Left lung (tissue), 10 donors: Measurements from ENCODE around the gene FOXK2. TPM values are rescaled to one million over a fixed set of nuclear protein-coding genes. Genes with fewer than 3 reads are reported as not detected.
"Not testable (repeated sequence)": the region's sequence is repeated elsewhere in the genome, so short reads cannot be mapped to it uniquely, and the experiment has no call there.

Experiments
- ATAC-seq: fragments of 200-7000 bp; cut with Tn5 transposase; one replicate; pipeline ENCODE4 v1.9.1; 2020; ENCODE audit warnings: moderate library complexity
- DNase-seq, 4 donors: peaks; one replicate each; pipeline ENCODE4 v3.0.0-alpha.2; 2013 to 2020
- H3K27ac ChIP-seq, 2 donors: fragments of 200-600 bp; sonication (generic) in 1 of 2; one replicate each; pipeline versions ENCODE4 v1.5.0 to v1.8.0; 2020 to 2021
- H3K27me3 ChIP-seq, 2 donors: fragments of 200-600 bp; sonication (generic) in 1 of 2; one replicate each; pipeline versions ENCODE4 v1.5.0 to v1.8.0; 2020 to 2021
- H3K36me3 ChIP-seq, 2 donors: fragments of 200-600 bp; sonication (generic) in 1 of 2; one replicate each; pipeline versions ENCODE4 v1.5.0 to v1.8.0; 2020 to 2021
- H3K4me1 ChIP-seq, 2 donors: fragments of 200-600 bp; one replicate each; pipeline ENCODE4 v1.8.0; 2021
- H3K4me3 ChIP-seq, 2 donors: fragments of 200-600 bp; sonication (generic) in 1 of 2; one replicate each; pipeline versions ENCODE4 v1.5.0 to v1.8.0; 2020 to 2021; ENCODE audit warnings: mild to moderate bottlenecking in 1 of 2
- H3K9me3 ChIP-seq, 2 donors: fragments of 200-600 bp; sonication (generic) in 1 of 2; one replicate each; pipeline versions ENCODE4 v1.5.0 to v1.8.0; 2020 to 2021
- intact Hi-C, 2 donors: fragments of 100-400 bp; cut with DNase I; formaldehyde crosslinking; loops; one replicate each; pipeline versions ENCODE4 v1.11.2 to v1.14.2; 2022
- polyA plus RNA-seq, 6 donors: library from polyadenylated mRNA; unstranded; fragments of 120-200 nt; gene quantifications; one replicate each; pipeline ENCODE4 v1.2.1, GENCODE V29; 2013; ENCODE audit not compliant: insufficient read length in 6 of 6
- total RNA-seq, 2 donors: library from RNA; stranded (reverse); fragmentation: NEBNext Ultra II Directional; extraction: Animal tissue kit (Norgen Biotek cat#: 25700); gene quantifications; one replicate each; pipeline ENCODE4 v1.2.1, GENCODE V29; 2021
- TF ChIP-seq, protein P1 (sequence below), 2 donors: fragments of 200-600 bp; sonication (generic) in 1 of 2; IDR thresholded peaks; one replicate each; pipeline versions ENCODE4 v1.5.0 to v1.8.0; 2021; ENCODE audit warnings: antibody characterized with exemption in 2 of 2
- donor health status: DM: no; HTN: yes; CAD: no.
- donor health status: DM: no; HTN: no; CAD: no.

FOXK2 gene
- total and polyA plus RNA-seq, 8 donors = 31.2 to 57.0 (median 38.1) TPM

DNA sequence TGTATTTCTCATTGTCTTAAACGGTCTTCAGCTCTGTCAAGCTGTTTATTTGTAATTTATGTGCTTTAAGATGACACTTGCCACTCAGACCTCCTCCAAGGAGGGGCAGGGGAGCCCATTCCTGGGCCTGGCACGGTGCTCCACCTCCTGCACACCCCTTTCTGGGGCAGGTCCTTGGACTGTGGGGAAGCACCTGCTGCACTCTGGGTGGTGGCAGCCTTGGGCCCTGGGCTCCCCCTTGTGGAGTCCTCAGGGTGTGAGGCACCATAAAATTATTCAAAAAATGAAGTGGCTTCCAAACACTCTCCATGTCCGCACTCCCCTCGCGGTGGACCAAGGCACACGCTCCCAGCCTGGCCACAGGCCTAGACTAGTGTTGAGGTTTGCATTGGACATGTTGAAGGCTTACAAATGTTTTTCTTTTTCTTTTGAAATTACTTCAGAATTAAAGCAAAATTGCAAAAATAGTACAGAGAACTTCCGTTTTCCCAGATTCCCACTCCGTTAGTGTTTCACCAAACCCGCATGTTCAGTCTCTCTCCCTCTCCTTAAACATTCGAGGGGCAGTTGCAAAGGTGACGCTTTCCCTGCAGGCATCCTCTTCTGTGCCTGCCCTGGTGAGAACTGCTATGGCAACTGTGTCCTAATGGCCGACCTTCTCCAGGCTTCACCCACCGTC, 32.4 kb downstream of the FOXK2 start:
- peaks cover 33 to 70% of the 10 kb centered on the region in 2 donors for H3K4me1 ChIP-seq
- no peak overlapping the region for H3K4me3 ChIP-seq
- intact Hi-C loops = loop anchor here in 1 of 2 donors (5.0 kb wide), 1 partner anchor 200 kb away; no protein-coding TSS in a partner anchor
- H3K9me3 ChIP-seq = no peaks in the 10 kb centered on the region
- no peaks in the 10 kb centered on the region for H3K36me3 ChIP-seq
- no peak overlapping the region for H3K27ac ChIP-seq
- TF ChIP-seq, protein P1, sequence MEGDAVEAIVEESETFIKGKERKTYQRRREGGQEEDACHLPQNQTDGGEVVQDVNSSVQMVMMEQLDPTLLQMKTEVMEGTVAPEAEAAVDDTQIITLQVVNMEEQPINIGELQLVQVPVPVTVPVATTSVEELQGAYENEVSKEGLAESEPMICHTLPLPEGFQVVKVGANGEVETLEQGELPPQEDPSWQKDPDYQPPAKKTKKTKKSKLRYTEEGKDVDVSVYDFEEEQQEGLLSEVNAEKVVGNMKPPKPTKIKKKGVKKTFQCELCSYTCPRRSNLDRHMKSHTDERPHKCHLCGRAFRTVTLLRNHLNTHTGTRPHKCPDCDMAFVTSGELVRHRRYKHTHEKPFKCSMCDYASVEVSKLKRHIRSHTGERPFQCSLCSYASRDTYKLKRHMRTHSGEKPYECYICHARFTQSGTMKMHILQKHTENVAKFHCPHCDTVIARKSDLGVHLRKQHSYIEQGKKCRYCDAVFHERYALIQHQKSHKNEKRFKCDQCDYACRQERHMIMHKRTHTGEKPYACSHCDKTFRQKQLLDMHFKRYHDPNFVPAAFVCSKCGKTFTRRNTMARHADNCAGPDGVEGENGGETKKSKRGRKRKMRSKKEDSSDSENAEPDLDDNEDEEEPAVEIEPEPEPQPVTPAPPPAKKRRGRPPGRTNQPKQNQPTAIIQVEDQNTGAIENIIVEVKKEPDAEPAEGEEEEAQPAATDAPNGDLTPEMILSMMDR (IDR thresholded peaks at IDR 0.05) = peak; percentile 55 to 72
- H3K27me3 ChIP-seq = no peaks in the 10 kb centered on the region
- peak; percentile 91 for ATAC-seq
- DNase-seq = peak in 3 of 4 donors; percentile 74 to 93 (median 82)

DNA sequence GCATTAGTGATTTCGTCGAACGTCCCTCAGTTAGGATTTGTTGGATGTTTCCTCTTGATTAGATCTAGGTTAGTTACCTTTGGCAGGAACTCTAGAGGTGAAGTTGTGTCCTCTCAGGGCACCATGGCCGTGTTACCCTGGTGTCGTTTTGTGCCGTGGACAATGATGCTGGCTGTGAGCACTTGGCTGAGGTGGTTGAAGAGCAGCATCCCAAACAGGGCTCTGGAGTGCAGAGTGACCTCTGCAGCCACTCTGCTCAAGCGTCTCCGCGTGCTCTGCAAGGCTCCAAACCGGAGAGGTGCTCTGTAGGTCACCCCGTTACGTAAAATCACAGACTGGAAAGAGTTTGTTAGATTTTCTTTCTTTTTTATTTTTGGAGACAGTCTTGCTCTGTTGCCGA, 33.0 kb downstream of the FOXK2 start:
- ATAC-seq = no peak
- DNase-seq = no peak
- Histone ChIP-seq H3K27ac (no peak overlapping the region), H3K36me3 (no peaks in the 10 kb centered on the region), H3K9me3 (no peaks in the 10 kb centered on the region), H3K4me1 (peaks cover 33 to 67% of the 10 kb centered on the region in 2 donors), H3K4me3 (no peak overlapping the region), H3K27me3 (no peaks in the 10 kb centered on the region)
- TF ChIP-seq, protein P1 (IDR thresholded peaks at IDR 0.05) = no peak
- intact Hi-C loops = loop anchor here in 1 of 2 donors (5.0 kb wide), 1 partner anchor 200 kb away; no protein-coding TSS in a partner anchor

DNA sequence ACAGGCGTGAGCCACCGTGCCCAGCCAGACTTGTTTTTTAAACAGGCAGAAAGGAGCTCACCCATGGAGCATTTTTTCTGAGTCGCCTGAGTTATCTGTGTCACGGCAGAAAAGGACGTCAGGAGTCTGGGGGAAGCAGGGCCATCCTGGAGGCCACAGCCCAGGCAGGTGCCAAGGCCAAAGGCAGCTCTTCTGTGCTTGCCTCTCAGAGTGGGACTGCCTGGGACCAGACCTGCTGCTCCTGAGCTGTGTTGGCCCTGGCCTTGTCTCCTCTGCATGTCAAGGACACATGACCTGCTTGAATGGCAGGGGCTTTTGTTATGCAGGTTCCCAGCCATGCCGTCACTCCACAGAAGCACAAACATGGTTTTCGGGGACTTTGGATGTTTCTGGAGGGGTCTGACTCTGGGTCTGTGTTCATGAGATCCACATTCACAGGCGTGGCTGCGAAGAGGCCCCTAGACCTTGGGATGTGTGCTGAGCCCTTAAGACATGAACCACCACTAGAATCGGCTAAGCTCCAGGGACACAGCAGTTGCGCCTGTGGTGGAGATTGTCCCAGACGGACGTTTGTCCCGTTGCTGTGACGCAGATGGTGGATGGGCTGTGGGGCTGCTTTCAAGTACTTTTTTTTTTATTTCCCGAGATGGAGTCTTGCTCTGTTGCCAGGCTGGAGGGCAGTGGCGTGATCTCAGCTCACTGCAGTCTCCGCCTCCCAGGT, 33.8 kb downstream of the FOXK2 start:
- Histone ChIP-seq H3K4me3 (no peak overlapping the region), H3K36me3 (no peaks in the 10 kb centered on the region), H3K4me1 (peaks cover 30 to 59% of the 10 kb centered on the region in 2 donors), H3K27ac (no peak overlapping the region), H3K9me3 (no peaks in the 10 kb centered on the region), H3K27me3 (no peaks in the 10 kb centered on the region)
- TF ChIP-seq, protein P1 (IDR thresholded peaks at IDR 0.05) = no peak
- no peak for DNase-seq
- ATAC-seq = no peak
- intact Hi-C loops = loop anchor here in 1 of 2 donors (5.0 kb wide), 1 partner anchor 201 kb away; no protein-coding TSS in a partner anchor

DNA sequence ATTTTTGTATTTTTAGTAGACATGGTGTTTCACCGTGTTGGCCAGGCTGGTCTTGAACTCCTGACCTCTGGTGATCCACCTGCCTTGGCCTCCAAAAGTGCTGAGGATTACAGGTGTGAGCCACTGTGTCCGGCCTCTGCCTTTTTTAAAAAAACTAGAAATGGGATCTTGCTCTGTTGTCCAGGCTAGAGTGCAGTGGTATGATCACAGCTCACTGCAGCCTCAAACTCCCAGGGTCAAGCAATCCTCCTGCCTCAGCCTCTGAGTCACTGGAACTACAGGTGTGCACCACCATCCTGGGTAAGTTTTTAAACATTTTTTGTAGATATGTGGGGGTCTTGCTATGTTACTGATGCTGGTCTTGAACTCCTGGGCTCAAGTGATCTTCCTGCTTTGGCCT, 38.0 kb downstream of the FOXK2 start:
- DNase-seq, H3K36me3 ChIP-seq, H3K27me3 ChIP-seq, H3K4me3 ChIP-seq, H3K9me3 ChIP-seq, intact Hi-C loops, ATAC-seq, H3K27ac ChIP-seq: not testable (repeated sequence)
- peaks cover 6 to 35% of the 10 kb centered on the region in 2 donors for H3K4me1 ChIP-seq

DNA sequence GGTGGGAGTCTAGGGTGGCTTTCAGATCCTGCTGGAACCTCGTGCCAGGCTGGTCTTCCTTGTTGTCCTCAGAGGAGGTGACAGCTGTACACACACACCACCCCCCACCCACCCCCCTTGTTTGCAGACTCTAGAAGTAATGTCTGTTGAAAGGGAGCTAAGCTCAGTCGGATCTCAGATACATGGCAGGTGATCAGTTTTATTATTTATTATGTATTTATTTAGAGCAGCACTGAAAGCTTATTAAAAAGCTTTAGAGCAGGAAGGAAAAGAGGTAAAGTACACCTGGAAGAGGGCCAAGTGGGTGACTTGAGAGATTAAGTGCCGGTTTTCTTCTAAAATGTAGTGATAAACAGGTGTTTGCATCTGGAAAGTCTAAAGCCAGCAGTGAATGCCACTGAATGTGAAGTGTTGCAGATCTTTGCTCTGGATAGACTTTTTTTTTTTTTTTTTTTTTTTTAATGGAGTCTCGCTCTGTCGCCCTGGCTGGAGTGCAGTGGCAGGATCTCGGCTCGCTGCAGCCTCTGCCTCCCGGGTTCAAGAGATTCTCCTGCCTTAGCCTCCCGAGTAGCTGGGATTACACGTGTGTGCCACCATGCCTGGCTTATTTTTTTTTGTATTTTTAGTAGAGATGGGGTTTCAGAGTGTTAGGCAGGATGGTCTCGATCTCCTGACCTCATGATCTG, 40.2 kb downstream of the FOXK2 start:
- Histone ChIP-seq H3K9me3 (no peaks in the 10 kb centered on the region), H3K4me3 (no peak overlapping the region), H3K27me3 (no peaks in the 10 kb centered on the region), H3K27ac (no peak overlapping the region), H3K36me3 (peaks cover 0 to 8% of the 10 kb centered on the region in 2 donors), H3K4me1 (peaks cover 0 to 27% of the 10 kb centered on the region in 2 donors)
- intact Hi-C loops = no loop called here
- TF ChIP-seq, protein P1 (IDR thresholded peaks at IDR 0.05) = no peak
- ATAC-seq = no peak
- no peak for DNase-seq
